GM21367 (cell line): Measurements from ENCODE around the gene MICAL3.

Experiments
- ATAC-seq: cut with Tn5 transposase; IDR thresholded peaks from one replicate; pipeline ENCODE4 v1.9.1; 2021; ENCODE audit not compliant: unreplicated experiment

MICAL3 gene

DNA sequence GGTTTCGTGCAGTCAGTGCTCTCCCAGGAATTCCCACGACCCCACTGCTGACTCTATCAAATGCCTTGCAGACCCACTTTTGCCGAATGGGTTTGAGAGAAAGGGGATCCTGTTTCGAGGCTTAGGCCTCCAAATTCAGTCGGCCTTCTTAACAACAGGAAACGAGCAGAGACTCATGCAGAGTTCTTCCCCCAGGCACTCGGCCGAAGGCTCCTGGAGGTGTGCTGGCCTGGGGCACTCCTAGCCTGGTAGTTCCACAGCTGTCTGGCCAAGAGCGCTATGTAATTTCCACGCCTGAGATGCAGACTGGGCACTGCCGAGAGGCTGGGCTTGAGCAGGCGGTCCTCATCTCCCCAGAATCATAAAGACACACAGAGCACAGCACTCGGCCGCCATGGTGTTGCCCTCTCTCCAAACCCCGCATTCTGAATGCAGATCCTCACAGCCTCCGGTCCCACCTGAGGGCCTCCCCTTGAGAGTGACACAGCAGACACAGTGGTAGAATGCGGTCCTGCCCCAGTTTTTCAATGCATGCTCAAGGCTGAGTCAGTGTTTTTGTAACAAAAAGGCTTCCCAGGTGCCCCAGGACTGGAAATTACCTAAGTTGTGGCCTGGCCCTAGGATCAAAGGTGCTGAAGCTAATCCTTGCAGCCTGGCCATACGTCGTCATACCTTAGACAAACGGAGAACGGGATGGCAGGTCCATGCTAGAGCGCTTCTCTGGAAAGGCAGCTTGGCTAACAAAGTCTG lies 219.9 kb downstream of the MICAL3 start:
- no peak for ATAC-seq

DNA sequence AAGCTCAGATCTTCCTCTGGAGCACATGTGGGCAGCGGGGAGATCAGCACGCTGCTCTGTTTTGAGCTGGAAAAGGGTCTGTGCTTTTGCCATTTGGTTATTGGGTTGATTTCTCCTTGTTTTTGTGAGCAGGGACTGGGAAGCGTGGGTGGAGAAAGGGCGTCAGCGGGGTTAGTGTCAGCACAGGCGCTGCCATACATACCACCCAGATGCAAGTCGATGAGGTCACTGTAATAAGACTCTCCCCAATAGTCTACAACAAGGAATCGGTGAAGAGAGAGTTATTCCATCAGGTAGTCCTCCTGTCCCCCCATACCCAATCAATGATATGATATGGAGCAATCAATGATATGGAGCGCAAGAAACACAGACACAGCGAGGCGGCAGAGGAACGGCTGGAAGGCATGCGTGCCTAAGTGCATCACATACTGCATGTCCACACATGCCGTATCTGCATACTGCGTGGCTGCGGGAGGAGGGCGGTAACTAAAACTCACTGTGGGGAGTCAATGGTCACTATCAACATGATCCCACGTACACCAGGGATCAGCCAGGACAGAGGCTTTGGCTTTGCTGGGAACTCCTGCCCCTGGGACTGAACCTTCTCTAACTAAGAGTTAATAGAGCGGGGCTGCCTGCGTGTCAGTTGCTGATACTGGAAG lies 220.6 kb downstream of the MICAL3 start:
- ATAC-seq = no peak

DNA sequence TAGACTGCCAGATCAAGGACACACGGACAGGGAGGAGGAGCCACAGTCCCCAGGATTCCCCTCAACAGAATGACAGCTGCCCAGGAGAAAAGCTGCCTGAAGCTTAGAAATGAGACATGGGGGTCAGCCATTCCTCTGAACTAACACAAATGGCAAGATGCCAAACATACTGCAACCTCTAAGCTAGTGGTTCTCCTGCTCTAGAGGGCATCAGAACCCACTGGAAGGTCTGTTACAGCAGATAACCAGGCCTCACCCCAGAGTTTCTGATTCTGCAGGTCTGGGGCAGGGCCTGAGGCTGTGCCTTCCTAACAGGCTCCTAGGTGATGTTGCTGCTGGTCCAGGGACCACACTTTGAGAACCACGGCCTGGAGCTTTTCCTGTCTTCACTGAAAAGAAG lies 221.5 kb downstream of the MICAL3 start:
- no peak for ATAC-seq

DNA sequence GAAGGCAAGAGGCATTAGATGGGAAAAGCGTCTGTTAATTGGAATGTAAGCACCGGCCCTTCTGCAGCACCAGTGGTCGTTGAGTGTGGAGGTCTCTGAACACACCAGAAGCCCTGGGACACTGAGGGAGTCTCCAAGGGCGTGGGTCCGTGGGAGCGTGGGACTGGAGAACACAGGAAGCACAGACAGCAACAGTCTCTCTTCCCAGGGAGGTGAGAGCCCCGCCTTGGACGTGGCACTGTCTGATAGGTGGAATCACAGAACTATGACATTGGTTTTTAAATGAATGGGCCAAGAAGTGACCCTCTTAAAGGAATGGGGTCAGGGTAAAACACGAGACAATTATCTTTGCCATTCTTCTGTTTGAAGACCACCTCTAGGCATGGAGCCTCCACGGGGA lies 221.9 kb downstream of the MICAL3 start:
- ATAC-seq = no peak

DNA sequence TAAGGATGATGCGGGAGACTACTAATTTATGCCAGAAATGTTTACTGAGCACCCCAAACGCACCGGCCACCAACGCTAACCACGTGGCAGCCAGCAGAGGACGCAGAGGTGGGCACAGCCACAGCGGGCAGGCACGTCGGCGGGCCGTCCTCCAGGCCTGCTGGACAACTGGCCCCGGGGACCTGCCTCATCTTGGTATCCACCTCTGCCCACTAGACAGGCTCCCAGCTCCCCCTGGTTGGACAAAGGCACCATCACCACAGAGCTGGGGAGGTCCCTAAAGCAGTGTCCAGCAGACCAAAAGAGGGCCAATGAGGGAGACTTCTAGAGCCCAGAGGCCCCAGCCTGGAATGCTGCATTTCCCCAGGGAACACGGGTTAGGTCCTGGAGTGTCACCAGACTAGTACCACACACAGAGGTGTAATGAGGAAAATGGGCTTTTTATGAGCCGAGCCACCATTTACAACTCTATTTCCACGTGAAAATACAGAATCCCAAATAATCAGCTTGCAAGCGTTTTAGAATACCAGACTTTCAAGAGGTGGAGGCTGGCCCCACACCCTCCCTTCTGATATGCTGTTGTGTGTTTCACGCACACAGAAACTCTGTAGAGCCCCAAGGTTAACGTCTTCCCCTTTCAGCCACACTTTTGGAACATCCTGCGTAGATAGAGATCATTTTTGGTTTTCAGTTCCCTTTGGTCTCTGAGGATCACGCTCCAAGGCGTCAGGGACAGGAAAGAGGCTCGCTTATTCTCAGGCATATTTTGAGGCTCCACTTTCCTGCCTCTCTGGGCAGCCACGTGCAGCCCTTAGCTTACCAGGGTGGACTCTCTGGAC lies 226.4 kb downstream of the MICAL3 start:
- ATAC-seq = peak; percentile 40

DNA sequence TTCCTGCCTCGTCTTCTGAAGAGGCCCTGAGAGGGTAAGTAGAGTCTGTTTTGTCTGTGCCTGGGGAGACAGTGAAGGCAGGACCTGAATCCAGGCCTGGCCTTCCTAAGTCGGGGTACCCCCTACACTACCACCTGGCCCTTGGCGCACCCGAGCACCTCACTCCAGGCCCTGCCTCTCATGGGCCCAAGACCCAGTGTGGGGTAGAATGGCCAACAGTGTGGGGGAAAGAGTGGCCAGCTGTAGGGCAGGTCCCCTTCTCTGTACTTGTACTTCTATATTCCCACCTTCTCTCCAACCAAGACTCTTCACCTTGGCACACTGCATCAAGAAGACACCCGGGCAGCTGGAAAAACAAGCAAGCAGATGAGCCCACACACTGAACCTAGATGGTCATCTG lies 227.7 kb downstream of the MICAL3 start:
- no peak for ATAC-seq

DNA sequence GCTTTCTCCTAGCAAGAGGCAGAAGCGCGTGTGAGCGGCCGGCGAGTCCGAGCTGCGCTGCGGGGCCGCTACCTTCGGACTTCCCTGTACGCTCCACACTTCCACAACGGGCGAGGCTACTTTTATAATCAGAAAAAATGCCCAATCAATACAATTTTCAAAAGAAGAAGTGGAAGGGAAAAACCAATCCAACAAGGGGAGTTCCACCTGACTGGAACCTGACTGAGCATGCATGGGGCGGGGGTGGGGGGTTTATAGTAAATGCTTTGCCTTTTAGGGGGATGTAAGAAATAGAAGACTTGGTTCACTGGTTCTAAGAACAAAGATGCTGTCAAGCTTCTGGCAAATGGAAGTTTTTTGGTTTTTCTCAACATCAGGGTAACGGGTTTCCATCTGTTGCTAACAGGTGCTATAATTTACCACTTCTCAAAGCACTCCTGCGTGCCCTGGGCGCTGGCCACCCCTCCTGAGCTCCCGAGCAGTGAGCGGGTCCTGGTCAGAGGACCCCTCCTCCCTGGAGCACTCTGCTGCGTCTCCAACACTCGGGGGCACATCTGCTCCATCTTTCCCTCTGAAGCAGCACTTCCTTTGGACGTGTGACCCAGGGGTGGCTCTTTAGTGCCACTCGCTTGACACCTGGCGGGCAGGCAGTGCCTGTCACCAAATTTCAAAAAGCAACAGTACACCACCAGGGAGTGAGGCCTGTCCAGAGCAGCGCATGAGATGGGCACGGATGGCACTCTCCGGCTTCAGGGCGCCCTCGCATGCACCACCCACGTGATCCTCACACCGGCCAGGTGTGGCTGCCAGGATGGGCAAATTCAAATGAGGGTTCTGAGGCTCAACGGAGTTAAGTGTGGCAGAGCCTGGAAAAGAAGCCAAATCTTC lies 228.5 kb downstream of the MICAL3 start:
- ATAC-seq = no peak

DNA sequence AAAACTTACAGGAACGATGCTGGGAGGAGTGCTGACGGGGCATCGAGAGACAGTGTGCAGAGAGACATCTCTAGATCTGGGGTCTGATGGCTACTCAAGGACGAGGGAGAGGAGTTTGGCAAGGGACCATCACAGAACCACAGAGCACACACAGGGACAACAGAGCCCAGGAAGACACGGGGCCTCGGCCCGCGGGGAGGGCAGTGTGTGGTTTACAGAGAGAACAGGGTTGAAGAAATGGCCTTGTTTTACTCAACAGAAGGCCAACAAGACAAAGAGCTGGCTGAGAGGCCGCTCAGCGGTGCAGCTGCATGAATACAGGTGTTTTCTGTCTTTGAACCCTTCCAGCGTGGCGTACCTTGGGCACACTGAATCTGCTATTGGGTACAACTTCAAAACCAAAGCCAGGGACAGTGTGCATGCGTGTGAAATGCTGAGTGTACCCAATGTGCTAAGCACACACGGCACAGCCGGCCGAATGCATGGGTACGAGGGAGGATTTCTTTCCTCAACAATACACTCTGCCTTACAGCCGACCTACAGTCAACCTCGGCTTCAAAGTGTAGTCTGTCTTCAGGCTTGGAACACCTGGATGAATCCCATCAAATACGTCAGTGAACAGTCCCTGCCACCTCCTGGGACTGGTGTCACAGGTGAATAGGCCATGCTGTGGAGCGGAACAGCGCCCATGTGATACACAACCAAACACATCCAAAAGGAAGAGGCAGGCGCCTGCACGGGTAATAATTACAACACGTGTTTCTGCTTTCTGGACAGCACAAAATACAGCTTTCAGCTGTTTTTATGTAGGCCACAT lies 229.4 kb downstream of the MICAL3 start:
- no peak for ATAC-seq

DNA sequence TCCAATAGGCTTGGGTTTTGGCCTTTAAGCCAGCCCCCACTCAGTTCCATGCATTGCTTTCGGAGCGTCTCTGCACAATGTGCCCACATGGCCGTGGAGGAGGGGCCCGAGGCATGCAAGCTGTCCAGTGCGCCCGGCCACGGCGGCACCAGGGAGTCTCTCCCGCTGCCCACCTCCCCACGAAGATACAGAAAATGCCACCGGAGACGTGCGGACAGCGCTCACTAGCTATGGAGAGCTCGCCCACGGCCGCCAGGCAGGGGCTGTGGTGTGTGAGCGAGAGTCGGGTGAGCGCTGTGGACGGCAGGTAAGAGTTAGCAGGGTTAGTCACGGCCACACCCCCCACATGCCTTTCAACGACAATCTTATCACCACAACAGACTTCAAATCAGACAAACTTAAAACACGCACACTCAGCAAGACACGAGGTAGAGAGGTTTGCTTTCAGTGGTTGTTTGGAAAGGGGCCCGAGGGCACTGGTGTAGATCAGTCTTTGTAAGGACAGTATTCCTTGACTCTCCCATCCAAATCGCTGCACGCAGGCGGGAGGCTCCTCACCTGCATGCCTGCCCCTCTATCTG lies 231.4 kb downstream of the MICAL3 start:
- ATAC-seq = no peak

DNA sequence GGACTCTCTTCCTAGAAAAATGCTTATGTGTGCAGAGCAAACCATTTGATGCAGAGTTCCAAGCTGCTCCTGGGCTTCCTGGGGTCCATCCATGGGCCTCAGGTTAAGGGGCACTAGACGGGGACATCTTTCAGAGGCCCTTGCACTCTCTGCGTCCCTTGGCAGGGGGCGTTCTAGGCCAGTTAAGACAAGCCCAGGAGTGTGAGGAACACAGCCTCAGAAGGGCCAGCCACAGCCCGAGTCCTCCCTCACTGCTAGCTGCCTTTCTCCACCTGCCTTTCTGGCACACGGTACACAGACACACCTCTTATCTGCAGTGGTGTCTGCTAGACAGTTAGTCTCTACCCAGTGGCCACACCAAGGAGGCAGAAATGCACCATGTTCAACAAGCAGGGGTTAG lies 232.1 kb downstream of the MICAL3 start:
- no peak for ATAC-seq

DNA sequence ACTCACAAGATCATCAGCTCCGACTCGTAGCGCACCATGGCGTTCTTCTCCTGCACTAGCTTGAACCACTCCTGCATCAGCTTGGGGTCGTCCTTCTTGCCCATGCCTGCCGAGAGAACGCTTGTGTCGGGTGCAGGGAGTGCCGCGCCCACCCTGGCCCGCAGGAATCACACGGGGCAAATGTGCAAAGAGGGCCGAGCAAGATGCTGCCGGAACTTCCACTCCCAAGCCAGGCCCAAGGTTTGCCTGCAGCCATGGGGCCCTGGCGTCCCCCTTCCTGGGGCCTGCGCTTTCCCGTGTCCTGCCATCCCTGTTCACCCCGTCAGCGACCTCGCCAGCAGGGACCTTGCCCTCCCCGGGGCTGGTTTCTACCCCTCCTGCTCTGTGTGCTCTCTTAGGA lies 233.2 kb downstream of the MICAL3 start:
- ATAC-seq = no peak

DNA sequence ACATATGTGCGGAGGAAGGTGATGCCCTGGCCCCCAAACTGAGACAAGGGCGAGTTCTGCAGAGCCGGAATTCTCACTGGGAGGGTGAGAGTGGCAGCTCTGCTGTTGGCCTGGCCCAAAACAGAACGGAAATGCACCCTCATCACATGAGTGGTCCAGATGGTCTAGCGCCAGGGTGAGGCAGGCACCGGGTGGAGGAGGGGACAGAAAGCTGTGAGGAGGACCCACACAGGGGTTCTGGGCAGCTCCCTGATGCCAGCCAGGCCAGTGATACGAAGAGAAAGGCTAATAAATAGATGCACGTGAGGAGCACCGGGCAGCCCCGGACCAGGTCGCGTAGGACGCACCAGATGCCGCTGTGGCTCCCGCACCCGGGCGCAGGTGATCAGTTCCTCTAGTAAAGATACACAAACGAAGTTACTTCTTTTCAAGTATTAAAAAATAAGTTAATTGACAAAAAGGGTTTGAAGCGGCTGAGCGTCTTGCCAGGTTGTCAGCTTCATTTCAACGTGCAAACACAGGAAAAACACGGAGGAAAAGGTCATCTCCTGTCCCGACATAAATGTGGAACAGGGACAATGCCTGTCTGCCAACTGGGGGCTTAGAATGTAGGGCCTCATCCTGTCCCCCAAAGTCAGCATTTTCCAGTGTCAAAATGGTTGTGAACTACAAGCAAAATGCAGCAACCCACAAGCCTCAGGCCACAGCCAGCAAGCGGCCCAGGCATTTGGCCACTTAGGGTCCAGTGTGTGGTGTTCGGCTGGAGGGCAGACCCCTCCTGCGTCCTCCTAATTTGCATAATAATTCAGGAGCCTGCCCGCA lies 234.8 kb downstream of the MICAL3 start:
- ATAC-seq = no peak

DNA sequence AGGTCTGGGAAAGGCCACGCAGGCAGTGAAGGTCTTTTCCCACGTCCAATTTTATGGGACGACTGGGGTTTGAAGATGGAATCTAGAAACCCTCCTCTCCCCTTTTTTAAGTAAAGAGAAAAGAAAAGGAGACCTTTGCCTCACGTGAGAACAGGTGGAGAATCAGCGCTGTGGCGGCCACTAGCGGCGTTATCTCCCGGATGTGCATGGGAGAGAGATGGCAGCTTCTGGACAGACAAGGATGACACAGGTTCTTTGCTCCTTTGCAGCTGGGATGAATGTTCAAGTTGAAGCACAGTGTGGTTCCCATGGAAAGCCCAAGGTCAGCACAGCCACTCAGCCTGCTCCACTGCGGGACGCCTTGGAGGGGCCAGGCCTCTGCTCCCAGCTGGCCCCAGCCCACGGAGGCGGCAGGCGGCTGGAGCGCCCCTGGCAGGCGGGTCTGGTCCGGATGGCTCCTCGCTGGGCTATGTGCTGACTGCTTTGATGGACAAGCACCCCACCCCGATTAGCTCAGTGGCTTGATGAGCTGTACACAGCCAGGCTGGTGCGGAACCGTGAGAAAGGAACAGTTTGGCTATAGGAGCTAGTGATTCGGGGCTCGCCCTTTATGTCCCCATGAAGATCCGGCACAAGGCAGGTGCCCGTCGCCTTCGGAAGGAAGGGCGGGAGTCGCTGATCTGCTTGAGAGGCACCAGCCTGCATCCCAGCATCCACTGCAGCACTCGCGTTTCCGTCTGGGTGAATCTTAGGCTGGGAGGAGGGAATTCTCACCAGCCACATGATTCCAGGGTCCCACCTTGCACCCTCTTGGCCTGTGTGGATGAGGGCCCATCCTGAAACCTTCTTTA lies 235.6 kb downstream of the MICAL3 start:
- no peak for ATAC-seq

DNA sequence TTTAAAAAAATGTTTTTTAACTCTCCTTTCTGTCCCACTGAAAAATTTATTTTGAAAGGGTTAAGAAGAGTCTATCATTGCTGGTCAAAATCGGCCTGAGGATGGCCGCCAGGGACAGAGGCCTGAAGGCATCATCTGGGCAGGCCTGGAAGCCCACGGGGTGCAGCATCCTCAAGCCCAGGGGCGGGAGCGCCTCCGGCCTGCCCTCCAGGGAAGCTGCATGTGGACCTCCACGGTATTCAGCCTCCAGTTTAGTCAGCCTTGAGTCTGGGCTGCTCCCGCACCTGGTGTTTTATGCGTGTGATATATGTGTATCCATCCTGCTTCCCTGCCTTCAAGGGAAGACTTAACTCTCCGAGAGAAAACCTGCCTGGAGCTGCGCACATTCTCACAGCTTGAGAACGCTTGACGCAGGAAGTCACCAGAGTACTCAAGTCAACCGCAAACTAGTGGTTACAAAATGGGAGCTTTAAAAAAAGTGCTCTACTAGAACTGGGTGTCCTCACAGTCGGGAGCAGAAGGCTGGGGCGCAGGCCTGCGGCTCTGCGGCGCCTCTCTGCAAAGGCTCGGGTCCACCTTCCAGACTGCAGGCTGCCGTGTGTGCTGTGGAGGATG lies 236.5 kb downstream of the MICAL3 start:
- ATAC-seq = no peak

DNA sequence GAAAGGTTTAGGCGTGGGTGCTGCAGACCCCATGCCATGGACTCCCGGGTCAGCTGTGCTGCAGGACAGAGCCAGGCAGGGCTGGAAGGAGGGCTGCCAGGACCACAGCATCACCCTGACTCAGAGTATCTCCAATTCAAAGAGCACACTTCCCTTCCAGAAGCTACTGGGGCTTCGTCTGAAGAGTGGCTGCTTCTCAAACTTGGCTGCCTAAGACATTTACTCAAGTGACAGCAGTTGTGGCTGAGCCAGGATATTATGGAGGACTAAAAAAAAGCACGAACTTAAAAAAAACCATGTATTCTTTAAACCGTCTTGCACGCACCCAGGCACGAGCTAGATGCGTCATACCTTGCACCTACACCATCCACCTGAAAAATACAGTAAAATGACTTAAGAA lies 237.1 kb downstream of the MICAL3 start:
- ATAC-seq = no peak

DNA sequence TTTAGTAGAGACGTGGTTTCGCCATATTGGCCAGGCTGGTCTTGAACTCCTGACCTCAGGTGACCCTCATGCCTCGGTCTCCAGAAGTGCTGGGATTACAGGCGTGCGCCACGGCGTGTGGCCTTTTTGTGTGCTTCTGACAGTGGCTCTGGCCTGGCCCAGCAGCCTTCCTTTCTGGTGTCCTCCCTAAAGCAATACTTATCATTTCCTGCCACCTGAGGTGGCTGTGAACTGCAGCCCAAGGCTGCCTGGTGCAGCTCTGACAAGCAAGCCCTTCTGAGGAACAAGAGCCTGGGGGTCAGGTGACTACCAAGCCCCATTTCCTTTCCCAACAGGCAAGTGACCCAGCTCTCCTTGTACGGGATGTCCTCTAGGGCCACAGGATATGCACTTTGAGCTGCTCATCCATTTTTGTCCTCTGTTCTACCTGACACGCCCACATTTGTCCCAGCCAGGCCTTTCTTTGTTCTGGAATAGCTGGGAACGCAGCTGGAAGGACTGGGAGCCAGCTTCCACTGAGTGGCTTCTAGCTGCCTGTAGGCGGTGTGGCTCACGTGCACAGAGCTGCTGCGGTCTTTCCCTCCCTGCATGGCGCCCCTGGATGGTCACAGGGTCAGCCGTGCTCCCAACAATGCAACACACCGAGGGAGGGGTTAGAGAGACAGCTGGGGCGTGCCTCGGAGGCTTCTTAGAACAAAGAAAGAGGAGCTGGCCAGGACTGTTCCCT lies 237.8 kb downstream of the MICAL3 start:
- ATAC-seq = no peak
